HEK293T (cell line): Measurements from ENCODE around the gene DSP.

ENCODE experiments used
- CTCF ChIA-PET: fragments of 350-600 bp; formaldehyde crosslinking; extraction: SDS; loops from one replicate; lab custom pipeline; 2021; ENCODE audit warnings: antibody characterized with exemption, inconsistent platforms; lab: Yijun Ruan, JAX
- POLR2A ChIA-PET: fragments of 350-600 bp; formaldehyde crosslinking; extraction: SDS; loops from one replicate; lab custom pipeline; 2020; ENCODE audit warnings: antibody characterized with exemption, inconsistent platforms; lab: Yijun Ruan, JAX
- DNase-seq: peaks from one replicate; pipeline ENCODE4 v3.0.0; 2012; ENCODE audit warnings: mixed read lengths; ENCODE audit errors: extremely low spot score
- ARNT ChIP-seq: fragments of 450-650 bp; IDR thresholded peaks from 2 replicates; pipeline ENCODE4 v1.6.1; 2017; ENCODE audit warnings: mild to moderate bottlenecking
- BHLHE40 ChIP-seq: fragments of 450-650 bp; IDR thresholded peaks from 2 replicates; pipeline ENCODE4 v1.6.1; 2016; ENCODE audit warnings: mild to moderate bottlenecking, moderate library complexity, borderline replicate concordance
- CTBP1 ChIP-seq: fragments of 450-650 bp; IDR thresholded peaks from 2 replicates; pipeline ENCODE4 v1.6.1; 2016; ENCODE audit warnings: borderline replicate concordance
- ELF4 ChIP-seq: fragments of 450-650 bp; IDR thresholded peaks from 2 replicates; pipeline ENCODE4 v1.6.1; 2017; ENCODE audit warnings: antibody characterized with exemption
- FOXA1 ChIP-seq: fragments of 450-650 bp; IDR thresholded peaks from 2 replicates; pipeline ENCODE4 v1.6.1; 2016; ENCODE audit warnings: mild to moderate bottlenecking
- FOXK2 ChIP-seq: fragments of 450-650 bp; IDR thresholded peaks from 2 replicates; pipeline ENCODE4 v1.6.1; 2016; ENCODE audit warnings: mild to moderate bottlenecking
- FOXM1 ChIP-seq: fragments of 450-650 bp; IDR thresholded peaks from 2 replicates; pipeline ENCODE4 v1.6.1; 2017; ENCODE audit warnings: mild to moderate bottlenecking, borderline replicate concordance
- HDGF ChIP-seq: fragments of 450-650 bp; IDR thresholded peaks from 2 replicates; pipeline ENCODE4 v1.6.1; 2017; ENCODE audit warnings: antibody characterized with exemption, borderline replicate concordance
- L3MBTL2 ChIP-seq: fragments of 450-650 bp; conservative IDR thresholded peaks from 2 replicates; pipeline ENCODE4 v1.6.1; 2016; ENCODE audit warnings: mild to moderate bottlenecking
- LEF1 ChIP-seq: fragments of 450-650 bp; IDR thresholded peaks from 2 replicates; pipeline ENCODE4 v1.6.1; 2017; ENCODE audit warnings: mild to moderate bottlenecking, borderline replicate concordance
- SP1 ChIP-seq: fragments of 450-650 bp; IDR thresholded peaks from 2 replicates; pipeline ENCODE4 v1.6.1; 2017
- SUZ12 ChIP-seq: fragments of 450-650 bp; IDR thresholded peaks from 2 replicates; pipeline ENCODE4 v1.6.1; 2016; ENCODE audit warnings: mild to moderate bottlenecking
- TARDBP ChIP-seq: fragments of 450-650 bp; IDR thresholded peaks from 2 replicates; pipeline ENCODE4 v1.6.1; 2016
- ZNF384 ChIP-seq: fragments of 450-650 bp; IDR thresholded peaks from 2 replicates; pipeline ENCODE4 v1.6.1; 2016
- TF ChIP-seq, protein P1 (sequence below): fragments of 450-650 bp; IDR thresholded peaks from 2 replicates; pipeline ENCODE4 v1.6.1; 2016

Gene DSP

GRCh38 chr6:7574500-7574899 lies 33.0 kb downstream of the DSP start:
- TF ChIP-seq FOXM1 (no peak), LEF1 (no peak), ARNT (no peak), ZNF384 (no peak)
- no peak for DNase-seq
- ChIA-PET CTCF (no interaction called here), POLR2A (interaction anchor here (0.8 to 1.8 kb wide), 2 partner anchors 13 to 16 kb away, joined by 3 to 9 read pairs; partner anchors contain the start of gene SNRNP48)

- no peak for TF ChIP-seq FOXA1
- TF ChIP-seq FOXK2 = no peak
- no peak for TF ChIP-seq BHLHE40
- no peak for TF ChIP-seq LEF1
- TF ChIP-seq L3MBTL2 = no peak
- TF ChIP-seq ARNT = no peak
- no peak for TF ChIP-seq TARDBP
- TF ChIP-seq, protein P1, sequence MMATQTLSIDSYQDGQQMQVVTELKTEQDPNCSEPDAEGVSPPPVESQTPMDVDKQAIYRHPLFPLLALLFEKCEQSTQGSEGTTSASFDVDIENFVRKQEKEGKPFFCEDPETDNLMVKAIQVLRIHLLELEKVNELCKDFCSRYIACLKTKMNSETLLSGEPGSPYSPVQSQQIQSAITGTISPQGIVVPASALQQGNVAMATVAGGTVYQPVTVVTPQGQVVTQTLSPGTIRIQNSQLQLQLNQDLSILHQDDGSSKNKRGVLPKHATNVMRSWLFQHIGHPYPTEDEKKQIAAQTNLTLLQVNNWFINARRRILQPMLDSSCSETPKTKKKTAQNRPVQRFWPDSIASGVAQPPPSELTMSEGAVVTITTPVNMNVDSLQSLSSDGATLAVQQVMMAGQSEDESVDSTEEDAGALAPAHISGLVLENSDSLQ = no peak
- TF ChIP-seq HDGF = no peak
- ChIA-PET CTCF (no interaction called here), POLR2A (interaction anchor here (1.8 kb wide), 1 partner anchor 189 kb away, joined by 3 read pairs; the partner anchor contains the start of genes CAGE1 and RIOK1)
- no peak for DNase-seq
Observed at GRCh38 chr6:7578516-7578915, 37.0 kb downstream of the DSP start.

DNA sequence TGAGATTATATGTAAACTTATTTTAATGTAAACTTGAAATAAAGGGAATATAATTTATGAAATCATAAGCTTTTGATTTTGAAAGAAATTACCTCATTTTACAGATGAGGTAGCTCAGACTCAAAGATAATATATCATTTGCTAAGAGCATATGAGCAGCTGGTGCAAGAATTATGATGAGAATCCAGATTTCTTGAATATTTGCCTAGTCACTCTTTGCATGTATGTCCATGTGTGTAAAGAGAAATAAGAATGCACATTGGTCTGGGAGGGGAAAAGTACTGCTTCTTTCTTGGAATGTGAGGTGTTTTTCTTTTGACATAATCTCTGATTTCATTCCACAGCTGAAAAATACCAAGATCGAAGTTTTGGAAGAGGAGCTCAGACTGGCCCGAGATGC lies 37.5 kb downstream of the DSP start:
- ChIA-PET CTCF (no interaction called here), POLR2A (interaction anchor here (1.8 to 2.5 kb wide), 2 partner anchors 11 to 189 kb away, joined by 3 to 11 read pairs; partner anchors contain the start of genes CAGE1, RIOK1 and SNRNP48)
- TF ChIP-seq FOXA1 (no peak), SP1 (no peak), BHLHE40 (no peak), SUZ12 (no peak), TARDBP (no peak), CTBP1 (no peak), ARNT (no peak), FOXK2 (no peak), ELF4 (no peak)
- no peak for DNase-seq

GRCh38 chr6:7579851-7580250 lies 38.4 kb downstream of the DSP start:
- ChIA-PET POLR2A (interaction anchor here (1.8 to 2.5 kb wide), 2 partner anchors 10 to 190 kb away, joined by 3 to 11 read pairs; partner anchors contain the start of genes CAGE1, RIOK1 and SNRNP48), CTCF (no interaction called here)

GRCh38 chr6:7580537-7580926 lies 39.1 kb downstream of the DSP start:
- no peak for TF ChIP-seq LEF1
- no peak for TF ChIP-seq FOXA1
- TF ChIP-seq FOXM1 = no peak
- no peak for TF ChIP-seq L3MBTL2
- TF ChIP-seq, protein P1 = no peak
- TF ChIP-seq SP1 = no peak
- TF ChIP-seq TARDBP = no peak
- POLR2A ChIA-PET = interaction anchor here (2.5 kb wide), 1 partner anchor 9 kb away, joined by 11 read pairs; the partner anchor contains the start of gene SNRNP48
- CTCF ChIA-PET = no interaction called here
- no peak for DNase-seq

More at GRCh38 chr6:7579851-7580250, 38.4 kb downstream of the DSP start:
- no peak for DNase-seq
- no peak for TF ChIP-seq SP1

- CTCF ChIA-PET = no interaction called here
- no peak for TF ChIP-seq FOXA1
- POLR2A ChIA-PET = interaction anchor here (2.5 kb wide), 1 partner anchor 9 kb away, joined by 11 read pairs; the partner anchor contains the start of gene SNRNP48
- no peak for DNase-seq
Observed at GRCh38 chr6:7580927-7581618, 39.6 kb downstream of the DSP start.

DNA sequence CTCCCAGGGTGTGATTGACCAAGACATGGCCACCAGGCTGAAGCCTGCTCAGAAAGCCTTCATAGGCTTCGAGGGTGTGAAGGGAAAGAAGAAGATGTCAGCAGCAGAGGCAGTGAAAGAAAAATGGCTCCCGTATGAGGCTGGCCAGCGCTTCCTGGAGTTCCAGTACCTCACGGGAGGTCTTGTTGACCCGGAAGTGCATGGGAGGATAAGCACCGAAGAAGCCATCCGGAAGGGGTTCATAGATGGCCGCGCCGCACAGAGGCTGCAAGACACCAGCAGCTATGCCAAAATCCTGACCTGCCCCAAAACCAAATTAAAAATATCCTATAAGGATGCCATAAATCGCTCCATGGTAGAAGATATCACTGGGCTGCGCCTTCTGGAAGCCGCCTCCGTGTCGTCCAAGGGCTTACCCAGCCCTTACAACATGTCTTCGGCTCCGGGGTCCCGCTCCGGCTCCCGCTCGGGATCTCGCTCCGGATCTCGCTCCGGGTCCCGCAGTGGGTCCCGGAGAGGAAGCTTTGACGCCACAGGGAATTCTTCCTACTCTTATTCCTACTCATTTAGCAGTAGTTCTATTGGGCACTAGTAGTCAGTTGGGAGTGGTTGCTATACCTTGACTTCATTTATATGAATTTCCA lies 43.9 kb downstream of the DSP start:
- CTCF ChIA-PET = interaction anchor here (0.8 kb wide), 1 partner anchor 19 kb away, joined by 4 read pairs; no protein-coding TSS in a partner anchor
- POLR2A ChIA-PET = no interaction called here
- DNase-seq = no peak
- TF ChIP-seq ZNF384 (no peak), L3MBTL2 (no peak), CTBP1 (no peak), FOXM1 (no peak), SUZ12 (no peak), TARDBP (no peak), HDGF (no peak), ARNT (no peak)
